ENCODE measurements around the gene PIEZO2.
"Not testable (repeated sequence)": the region's sequence is repeated elsewhere in the genome, so short reads cannot be mapped to it uniquely, and the experiment has no call there.

The PIEZO2 gene

GRCh38 chr18:10877987-10878386 lies 271.4 kb downstream of the PIEZO2 start:
- no peak for DNase-seq

GRCh38 chr18:10875811-10876210 lies 273.6 kb downstream of the PIEZO2 start:
- no peak for DNase-seq

- no peak for DNase-seq
These were observed 277.1 kb downstream of the PIEZO2 start for GRCh38 chr18:10872304-10872703.

GRCh38 chr18:10864722-10865121 lies 284.6 kb downstream of the PIEZO2 start:
- DNase-seq = no peak

GRCh38 chr18:10863026-10863425 lies 286.3 kb downstream of the PIEZO2 start:
- peak; percentile 21 for DNase-seq

- DNase-seq = no peak
These were observed 288.4 kb downstream of the PIEZO2 start for GRCh38 chr18:10860928-10861327.

GRCh38 chr18:10860382-10860781 lies 289.0 kb downstream of the PIEZO2 start:
- no peak for DNase-seq

- DNase-seq = no peak
These were observed 290.9 kb downstream of the PIEZO2 start for GRCh38 chr18:10858477-10858876.

- DNase-seq = no peak
These were observed 293.2 kb downstream of the PIEZO2 start for GRCh38 chr18:10856132-10856531.

- no peak for DNase-seq
These were observed 296.7 kb downstream of the PIEZO2 start for GRCh38 chr18:10852385-10853303.

GRCh38 chr18:10851824-10852319 lies 297.5 kb downstream of the PIEZO2 start:
- peak; percentile 58 for DNase-seq

- no peak for DNase-seq
These were observed 298.5 kb downstream of the PIEZO2 start for GRCh38 chr18:10850840-10851239.

- no peak for DNase-seq
These were observed 299.2 kb downstream of the PIEZO2 start for GRCh38 chr18:10850216-10850615.

- no peak for DNase-seq
These were observed 301.5 kb downstream of the PIEZO2 start for GRCh38 chr18:10847907-10848306.

GRCh38 chr18:10847408-10847790 lies 302.0 kb downstream of the PIEZO2 start:
- no peak for DNase-seq

GRCh38 chr18:10846657-10847407 lies 302.5 kb downstream of the PIEZO2 start:
- DNase-seq = no peak

- not testable (repeated sequence) for DNase-seq
These were observed 303.3 kb downstream of the PIEZO2 start for GRCh38 chr18:10846035-10846434.

- no peak for DNase-seq
These were observed 305.8 kb downstream of the PIEZO2 start for GRCh38 chr18:10843565-10843964.

GRCh38 chr18:10842861-10843260 lies 306.5 kb downstream of the PIEZO2 start:
- no peak for DNase-seq

GRCh38 chr18:10842371-10842770 lies 307.0 kb downstream of the PIEZO2 start:
- no peak for DNase-seq

- DNase-seq = peak; percentile 85
These were observed 308.2 kb downstream of the PIEZO2 start for GRCh38 chr18:10841203-10841602.

- DNase-seq = peak; percentile 72
These were observed 308.6 kb downstream of the PIEZO2 start for GRCh38 chr18:10840743-10841142.

- DNase-seq = no peak
These were observed 309.9 kb downstream of the PIEZO2 start for GRCh38 chr18:10839421-10839820.

- peak; percentile 67 for DNase-seq
These were observed 310.8 kb downstream of the PIEZO2 start for GRCh38 chr18:10838553-10838952.
